ENCODE data around the gene CRY1. TPM values are rescaled to one million over a fixed set of nuclear protein-coding genes. Genes with fewer than 3 reads are reported as not detected.

The CRY1 gene
- total RNA-seq, 4 donors from 2014 or later = 11.1 to 22.7 (median 11.7) TPM

DNA sequence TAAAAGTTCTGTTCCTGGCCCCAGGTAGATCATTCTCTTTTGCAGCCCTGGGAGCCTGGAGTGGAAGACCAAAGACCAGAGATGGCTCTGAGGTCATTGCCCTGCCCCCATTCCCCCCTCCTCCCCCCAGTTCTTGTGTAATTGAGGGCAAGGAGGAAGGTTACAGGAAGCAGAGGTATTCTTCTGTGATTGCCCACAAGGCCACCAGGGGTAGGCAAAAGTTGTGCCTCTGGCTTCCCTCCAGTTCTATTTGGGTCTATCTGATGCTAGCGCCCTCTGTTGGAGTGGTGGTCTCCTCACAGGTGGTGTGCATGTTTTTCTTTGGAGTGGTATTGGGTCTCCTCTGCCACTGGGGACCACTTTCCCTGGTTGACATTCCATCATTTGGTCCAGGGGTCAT is 41.2 kb upstream of the CRY1 start:
- H3K36me3 ChIP-seq = no peaks in the 10 kb centered on the region
- TF ChIP-seq POLR2A (IDR thresholded peaks at IDR 0.05) = no peak
- TF ChIP-seq, protein P1, sequence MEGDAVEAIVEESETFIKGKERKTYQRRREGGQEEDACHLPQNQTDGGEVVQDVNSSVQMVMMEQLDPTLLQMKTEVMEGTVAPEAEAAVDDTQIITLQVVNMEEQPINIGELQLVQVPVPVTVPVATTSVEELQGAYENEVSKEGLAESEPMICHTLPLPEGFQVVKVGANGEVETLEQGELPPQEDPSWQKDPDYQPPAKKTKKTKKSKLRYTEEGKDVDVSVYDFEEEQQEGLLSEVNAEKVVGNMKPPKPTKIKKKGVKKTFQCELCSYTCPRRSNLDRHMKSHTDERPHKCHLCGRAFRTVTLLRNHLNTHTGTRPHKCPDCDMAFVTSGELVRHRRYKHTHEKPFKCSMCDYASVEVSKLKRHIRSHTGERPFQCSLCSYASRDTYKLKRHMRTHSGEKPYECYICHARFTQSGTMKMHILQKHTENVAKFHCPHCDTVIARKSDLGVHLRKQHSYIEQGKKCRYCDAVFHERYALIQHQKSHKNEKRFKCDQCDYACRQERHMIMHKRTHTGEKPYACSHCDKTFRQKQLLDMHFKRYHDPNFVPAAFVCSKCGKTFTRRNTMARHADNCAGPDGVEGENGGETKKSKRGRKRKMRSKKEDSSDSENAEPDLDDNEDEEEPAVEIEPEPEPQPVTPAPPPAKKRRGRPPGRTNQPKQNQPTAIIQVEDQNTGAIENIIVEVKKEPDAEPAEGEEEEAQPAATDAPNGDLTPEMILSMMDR (IDR thresholded peaks at IDR 0.05 in 4 of 5, conservative IDR thresholded peaks at IDR 0.05 in 1 of 5) = no peak
- ATAC-seq (no peak), DNase-seq (no peak)
- no peaks in the 10 kb centered on the region for H3K27me3 ChIP-seq
- no peaks in the 10 kb centered on the region for H3K4me1 ChIP-seq
- no peaks in the 10 kb centered on the region for H3K9me3 ChIP-seq
- no peak overlapping the region for H3K27ac ChIP-seq
- H3K4me3 ChIP-seq = no peak overlapping the region
- in situ Hi-C loops (cut with MboI; ENCODE audit: low sequenced_read_pairs in 4 of 4) = loop anchor here in 3 of 4 donors (5.0 to 10.0 kb wide), 3 partner anchors 470 to 478 kb away; no protein-coding TSS in a partner anchor
- intact Hi-C loops (cut with DNase I; ENCODE audit: low total_unique reads) = no loop called here

DNA sequence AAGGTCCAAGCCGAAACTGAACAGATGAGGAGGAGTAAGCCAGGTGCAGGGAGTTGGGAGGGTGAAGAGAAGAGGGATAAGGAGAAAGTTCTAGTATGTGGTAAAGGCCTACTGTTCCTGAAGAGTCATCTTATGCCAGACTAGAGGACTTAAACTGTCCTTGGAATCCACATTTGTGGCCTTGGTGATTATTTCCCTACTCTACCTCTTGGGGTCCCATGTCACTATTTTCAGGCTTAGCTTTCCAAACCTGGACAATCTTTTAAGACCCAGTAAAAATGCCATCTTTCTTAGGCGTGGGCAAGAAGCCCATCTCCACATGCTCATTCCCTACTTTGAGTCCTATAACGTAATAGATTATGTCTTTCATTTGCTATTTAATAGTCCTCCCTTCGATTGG is 40.1 kb upstream of the CRY1 start:
- intact Hi-C loops (cut with DNase I; ENCODE audit: low total_unique reads) = loop anchor here (2.0 kb wide), 1 partner anchor 473 kb away; no protein-coding TSS in a partner anchor

DNA sequence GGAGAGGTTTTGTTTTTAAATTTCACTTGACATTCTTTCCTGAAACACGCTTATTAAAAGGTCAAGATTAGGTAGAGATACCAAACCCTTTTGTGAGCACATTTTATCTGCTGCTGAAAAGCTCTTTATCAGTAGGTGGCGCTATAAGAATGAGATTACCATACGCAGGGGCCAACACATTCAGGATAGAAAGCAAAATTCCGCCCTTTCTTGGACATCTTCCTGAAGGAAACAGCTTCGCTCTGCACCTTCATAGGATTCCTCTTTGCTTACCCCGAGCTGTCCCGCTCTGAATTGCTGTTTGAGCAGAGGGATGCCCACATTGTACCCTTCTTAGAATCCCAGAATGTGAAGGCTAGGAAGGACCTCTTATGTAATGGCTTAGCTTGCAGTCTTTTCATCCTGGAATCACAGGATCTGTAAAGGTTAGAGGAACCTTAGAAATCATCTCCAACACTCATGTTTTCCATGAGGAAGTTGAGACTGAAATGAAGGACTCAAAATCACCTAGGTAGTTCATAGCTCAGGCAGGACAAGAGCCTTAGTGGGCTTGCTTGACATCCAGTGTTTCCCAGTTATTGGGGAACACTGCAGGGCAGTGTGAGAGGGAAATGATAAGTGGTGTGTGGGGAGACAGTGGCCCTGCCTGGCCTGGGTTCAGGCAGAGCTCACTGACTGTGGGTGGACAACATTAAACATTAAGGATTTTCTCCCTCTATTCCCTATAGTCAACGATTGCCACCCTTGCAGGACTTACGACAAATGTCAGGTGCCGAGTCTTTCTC is 38.7 kb upstream of the CRY1 start:
- no peaks in the 10 kb centered on the region for H3K4me1 ChIP-seq
- H3K27ac ChIP-seq = no peak overlapping the region
- DNase-seq (no peak), ATAC-seq (no peak)
- H3K36me3 ChIP-seq = no peaks in the 10 kb centered on the region
- H3K9me3 ChIP-seq = no peaks in the 10 kb centered on the region
- intact Hi-C loops (cut with DNase I; ENCODE audit: low total_unique reads) = loop anchor here (2.0 kb wide), 2 partner anchors 475 to 481 kb away; no protein-coding TSS in a partner anchor
- TF ChIP-seq, protein P1 (IDR thresholded peaks at IDR 0.05 in 4 of 5, conservative IDR thresholded peaks at IDR 0.05 in 1 of 5) = peak in 4 of 5 experiments; percentile 38 to 66 (median 54)
- no peak for TF ChIP-seq POLR2A (IDR thresholded peaks at IDR 0.05)
- H3K27me3 ChIP-seq = no peaks in the 10 kb centered on the region
- no peak overlapping the region for H3K4me3 ChIP-seq
- in situ Hi-C loops (cut with MboI; ENCODE audit: low sequenced_read_pairs in 4 of 4) = loop anchor here in 3 of 4 donors (5.0 to 10.0 kb wide), 3 partner anchors 473 to 480 kb away; no protein-coding TSS in a partner anchor

More for the DNA sequence above, 40.1 kb upstream of the CRY1 start:
- in situ Hi-C loops (cut with MboI; ENCODE audit: low sequenced_read_pairs in 4 of 4) = loop anchor here in 3 of 4 donors (5.0 to 10.0 kb wide), 3 partner anchors 471 to 479 kb away; no protein-coding TSS in a partner anchor
- TF ChIP-seq, protein P1 (IDR thresholded peaks at IDR 0.05 in 4 of 5, conservative IDR thresholded peaks at IDR 0.05 in 1 of 5) = no peak
- TF ChIP-seq POLR2A (IDR thresholded peaks at IDR 0.05) = no peak
- no peak for DNase-seq
- H3K9me3 ChIP-seq = no peaks in the 10 kb centered on the region
- H3K27me3 ChIP-seq = no peaks in the 10 kb centered on the region
- H3K27ac ChIP-seq = no peak overlapping the region
- H3K4me1 ChIP-seq = no peaks in the 10 kb centered on the region
- no peaks in the 10 kb centered on the region for H3K36me3 ChIP-seq
- no peak overlapping the region for H3K4me3 ChIP-seq
- no peak for ATAC-seq

DNA sequence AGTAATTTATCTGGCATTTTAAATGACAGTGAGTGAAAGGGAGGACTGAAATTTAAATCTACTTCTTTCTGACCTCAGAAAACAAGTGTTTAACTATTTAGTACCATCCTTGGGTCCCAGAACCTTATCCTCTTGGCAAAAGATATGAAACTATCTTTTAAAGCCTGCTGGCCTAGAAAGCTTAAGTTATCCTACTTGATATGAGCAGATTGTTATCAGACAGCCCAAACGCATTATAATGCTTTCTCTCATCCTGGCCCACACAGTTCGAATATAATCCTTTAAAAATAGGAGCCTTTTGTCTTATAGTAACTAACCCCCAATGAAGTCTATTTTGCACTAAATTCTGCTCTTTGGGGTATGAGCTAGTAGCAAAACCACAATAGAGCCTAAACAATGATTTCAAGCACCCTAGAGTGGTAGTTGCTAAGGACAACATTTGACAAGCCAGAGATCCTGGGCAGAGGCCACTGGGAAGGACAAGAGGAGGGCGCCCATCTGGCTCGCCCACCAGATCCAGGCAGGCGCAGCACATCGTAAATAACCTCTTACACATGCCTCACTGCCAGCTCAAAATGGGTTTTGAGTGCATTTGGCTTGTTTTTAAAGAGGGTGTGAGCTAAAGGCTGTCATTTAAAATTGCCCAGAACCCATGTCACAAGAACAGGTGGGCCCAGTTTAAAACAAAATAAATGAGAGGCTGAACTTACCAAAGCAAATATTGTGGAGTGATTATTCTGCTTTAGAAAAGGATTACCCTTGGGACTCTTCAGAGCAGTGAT is 37.7 kb upstream of the CRY1 start:
- Histone ChIP-seq H3K27me3 (no peaks in the 10 kb centered on the region), H3K27ac (no peak overlapping the region), H3K9me3 (no peaks in the 10 kb centered on the region), H3K4me3 (no peak overlapping the region), H3K4me1 (no peaks in the 10 kb centered on the region), H3K36me3 (no peaks in the 10 kb centered on the region)
- in situ Hi-C loops (cut with MboI; ENCODE audit: low sequenced_read_pairs in 4 of 4) = loop anchor here in 3 of 4 donors (5.0 to 10.0 kb wide), 3 partner anchors 474 to 481 kb away; no protein-coding TSS in a partner anchor
- DNase-seq (no peak), ATAC-seq (no peak)
- TF ChIP-seq, protein P1 (IDR thresholded peaks at IDR 0.05 in 4 of 5, conservative IDR thresholded peaks at IDR 0.05 in 1 of 5) = no peak
- TF ChIP-seq POLR2A (IDR thresholded peaks at IDR 0.05) = no peak
- intact Hi-C loops (cut with DNase I; ENCODE audit: low total_unique reads) = loop anchor here (2.0 kb wide), 1 partner anchor 482 kb away; no protein-coding TSS in a partner anchor

Measured in gastrocnemius medialis (tissue), 4 donors.